Motor neuron (in vitro differentiated cells): Measurements from ENCODE around the gene CIAO3. TPM values are rescaled to one million over a fixed set of nuclear protein-coding genes. Genes with fewer than 3 reads are reported as not detected.

ENCODE experiments used
- ATAC-seq, 8 experiments: fragments of 200-7000 bp; cut with Tn5 transposase; replicated peaks in 6 of 8; 2 replicates each; pipeline ENCODE4 v1.8.0; 2021; ENCODE audit warnings: mild to moderate bottlenecking in 8 of 8, moderate library complexity in 8 of 8
- H3K27ac ChIP-seq, 2 donors: fragments of 250-450 bp; sonication (Bioruptor Pico); 2 replicates each; pipeline ENCODE4 v1.9.0; 2021; ENCODE audit warnings: antibody characterized with exemption in 2 of 2, mild to moderate bottlenecking in 2 of 2, moderate library complexity in 1 of 2
- H3K4me1 ChIP-seq, 2 donors: fragments of 250-450 bp; sonication (Bioruptor Pico); replicated peaks in 1 of 2; 2 replicates each; pipeline ENCODE4 v1.6.1; 2021; ENCODE audit warnings: antibody characterized with exemption in 2 of 2, mild to moderate bottlenecking in 2 of 2, moderate library complexity in 1 of 2
- H3K4me3 ChIP-seq, 5 donors: fragments of 250-450 bp; sonication (Bioruptor Pico); 2 replicates each; pipeline ENCODE4 v1.9.0; 2021; ENCODE audit warnings: antibody characterized with exemption in 5 of 5, mild to moderate bottlenecking in 5 of 5, moderate library complexity in 4 of 5
- WGBS, 10 experiments: fragments of 450-650 bp; shearing (Covaris generic); methylation state at CpG; one replicate each; pipeline ENCODE4 v1.0.0; 2022; 5-methylcytosine and 5-hydroxymethylcytosine counted together
- in situ Hi-C, 9 experiments: fragments of 400-800 bp; cut with MboI; loops; one replicate each; pipeline ENCODE4 v1.15.0; 2021; ENCODE audit warnings: low sequenced_read_pairs in 9 of 9, low pct_unique_long_range_greater_than_20kb in 2 of 9; ENCODE audit not compliant: unreplicated experiment in 9 of 9
- total RNA-seq, 8 experiments: library from RNA; unstranded; fragments of 300-600 nt; gene quantifications; 2 replicates each; pipeline versions ENCODE4 v1.2.3 to v1.2.4, GENCODE V29; 2022

The CIAO3 gene
- total RNA-seq, 8 experiments from 2014 or later: 15.0 to 30.5 (median 24.9) TPM

DNA sequence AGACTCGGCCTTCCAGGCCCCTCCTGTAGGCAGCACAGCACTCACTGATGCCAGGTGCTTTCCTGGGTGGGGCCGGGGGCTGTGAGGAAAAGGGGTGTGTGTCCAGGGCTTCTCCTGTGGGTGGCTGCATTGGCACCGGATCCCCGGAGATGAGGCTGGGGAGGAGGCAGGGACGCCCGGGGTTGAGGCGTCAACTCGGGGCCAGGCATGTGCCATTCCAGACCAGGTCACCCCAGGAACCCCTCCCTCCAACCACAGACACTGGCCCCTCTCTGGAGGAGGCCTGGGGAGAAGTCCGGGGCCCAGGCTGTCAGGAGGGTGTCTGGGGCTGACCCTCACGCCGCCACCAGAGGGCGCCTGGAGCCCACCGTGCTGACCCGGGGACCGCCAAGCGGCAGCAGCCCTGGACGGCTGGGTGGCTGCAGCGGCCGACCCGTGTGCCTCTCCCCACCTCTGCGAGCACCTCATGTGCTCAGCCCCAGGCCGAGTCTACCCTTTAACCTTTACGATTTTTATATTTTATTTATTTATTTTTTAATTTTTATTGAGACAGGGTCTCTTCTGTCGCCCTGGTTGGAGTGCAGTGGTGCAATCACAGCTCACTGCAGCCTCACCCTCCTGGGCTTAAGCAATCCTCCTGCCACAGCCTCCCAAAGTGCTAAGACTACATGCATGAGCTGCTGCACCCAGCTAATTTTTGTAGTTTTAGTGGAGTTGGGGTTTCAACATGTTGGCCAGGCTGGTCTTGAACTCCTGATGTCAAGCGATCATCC lies 29.1 kb downstream of the CIAO3 start:
- in situ Hi-C loops: loop anchor here in 1 of 9 experiments (25.0 kb wide), 1 partner anchor 351 kb away; the partner anchor contains the start of gene SSTR5
- H3K4me1 ChIP-seq: peaks cover 46 to 50% of the 10 kb centered on the region in 2 donors
- WGBS, 10 experiments: 0 to 100% (median 22%) methylated on average over 1 to 12 of the region's 25 CpGs; no CpG with 5 or more reads in 2 of the 10 experiments
- ATAC-seq: peak; percentile 7 to 52 (median 16)
- H3K4me3 ChIP-seq: peak overlapping the region in 1 of 5 donors; percentile 10
- H3K27ac ChIP-seq: peak overlapping the region; percentile 87 to 92

DNA sequence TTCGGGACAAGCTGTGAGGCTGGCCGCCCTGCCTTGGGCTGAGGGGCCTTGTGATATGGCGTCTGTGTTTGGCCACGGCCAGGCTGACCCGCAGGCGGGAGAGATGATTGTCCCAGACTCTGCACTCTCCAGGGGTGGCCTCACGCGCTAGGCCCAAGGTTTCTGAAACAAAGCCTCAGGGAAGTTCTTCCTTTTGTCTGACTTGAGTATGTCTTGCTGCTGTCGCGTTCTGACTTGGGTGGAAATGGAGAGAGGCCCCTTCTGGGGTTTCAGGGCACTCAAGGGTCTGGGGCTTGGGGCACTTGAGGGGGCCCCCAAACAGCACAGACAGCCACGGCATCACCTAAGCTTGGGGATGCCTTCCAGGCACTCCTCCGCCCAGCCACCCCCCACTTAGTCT lies 29.7 kb downstream of the CIAO3 start:
- peaks cover 45 to 52% of the 10 kb centered on the region in 2 donors for H3K4me1 ChIP-seq
- in situ Hi-C loops: loop anchor here in 1 of 9 experiments (25.0 kb wide), 1 partner anchor 351 kb away; the partner anchor contains the start of gene SSTR5

DNA sequence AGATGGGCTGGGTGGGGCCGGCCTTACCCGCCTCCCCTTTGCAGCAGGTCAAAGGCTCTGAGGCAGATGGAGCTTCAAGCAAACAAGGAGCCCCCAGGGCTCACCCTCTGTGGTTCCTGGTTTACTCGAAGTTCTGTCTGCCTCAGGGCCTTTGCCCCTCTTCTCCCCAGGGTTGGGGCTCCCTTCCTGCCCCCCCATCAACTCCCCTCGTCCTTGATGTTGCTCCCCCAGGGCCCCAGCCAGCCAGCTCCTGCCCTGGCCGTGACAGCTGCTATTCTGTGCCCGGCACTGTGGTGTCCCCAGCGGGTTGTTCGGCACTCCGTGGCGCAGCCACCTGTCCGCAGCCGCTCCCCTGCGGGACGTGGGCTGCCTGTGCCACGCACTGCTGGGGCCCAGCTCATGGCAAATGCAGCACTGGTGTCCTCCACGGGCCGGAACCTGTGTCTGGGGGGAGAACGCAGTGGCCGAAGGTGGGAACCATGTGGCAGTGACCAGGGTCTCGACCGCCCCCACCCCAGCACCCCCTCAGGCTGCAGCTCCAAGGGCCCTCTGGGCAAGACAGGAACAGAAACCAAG lies 30.2 kb downstream of the CIAO3 start:
- WGBS, 10 experiments: 14% methylated on average over 3 of the region's 21 CpGs; no CpG with 5 or more reads in 9 of the 10 experiments
- no peak for ATAC-seq
- Histone ChIP-seq H3K4me1 (peaks cover 42 to 53% of the 10 kb centered on the region in 2 donors), H3K4me3 (peak overlapping the region; percentile 27 to 35 (median 28)), H3K27ac (peak overlapping the region; percentile 87 to 92)
- in situ Hi-C loops: loop anchor here in 1 of 9 experiments (25.0 kb wide), 1 partner anchor 352 kb away; the partner anchor contains the start of gene SSTR5

More for the DNA sequence above, 29.7 kb downstream of the CIAO3 start:
- WGBS, 10 experiments: 20 to 72% (median 52%) methylated on average over 2 to 5 of the region's 12 CpGs; no CpG with 5 or more reads in 7 of the 10 experiments
- ATAC-seq: no peak
- H3K4me3 ChIP-seq: peak overlapping the region in 1 of 5 donors; percentile 35
- H3K27ac ChIP-seq: peak overlapping the region; percentile 87 to 92

DNA sequence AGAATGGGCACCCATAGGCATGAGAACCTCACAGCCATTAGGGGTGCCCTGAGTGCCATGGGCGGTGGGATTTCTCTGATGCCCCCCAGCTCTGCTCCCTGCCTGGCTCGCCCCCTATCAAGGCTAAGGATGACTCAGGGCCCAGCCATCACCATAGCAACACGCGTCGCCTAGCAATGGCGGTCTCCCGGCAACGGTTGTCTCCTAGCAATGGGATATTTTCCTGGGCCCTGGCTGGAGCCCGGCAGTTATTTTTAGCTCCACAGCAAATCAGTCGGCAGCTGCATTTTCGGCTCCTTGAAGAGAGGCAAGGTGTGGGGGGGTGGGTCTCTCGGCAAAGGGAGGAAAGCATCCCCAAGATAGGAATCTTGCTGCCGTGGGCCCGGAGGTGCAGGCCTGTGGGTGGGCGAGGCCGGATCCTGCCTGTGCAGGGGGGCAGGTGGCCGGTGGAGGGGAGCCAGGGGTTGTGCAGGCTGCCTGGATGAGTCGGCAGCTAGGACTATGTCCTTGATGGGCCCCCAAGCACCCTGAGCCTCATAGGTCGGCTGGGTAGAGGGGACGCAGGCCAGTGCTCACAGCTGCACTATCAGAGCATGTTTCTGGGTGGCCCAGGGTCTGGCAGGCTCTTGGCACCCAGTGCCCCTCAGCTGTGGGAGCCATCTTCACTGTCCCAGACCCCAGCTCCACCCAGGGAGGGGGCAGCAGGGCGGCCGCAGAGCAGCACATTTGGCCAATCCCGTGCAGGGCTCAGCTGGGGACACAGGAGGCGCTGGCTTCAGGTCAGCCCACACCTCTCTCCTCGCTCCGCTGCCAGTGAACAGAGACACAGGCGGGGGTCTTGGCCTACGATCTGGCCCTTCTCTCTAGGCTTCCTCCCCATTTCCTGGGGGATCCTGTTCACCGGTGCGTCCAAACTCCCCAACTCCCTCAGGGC lies 31.0 kb downstream of the CIAO3 start:
- ATAC-seq: peak; percentile 28 to 71 (median 58)
- 0 to 50% (median 4%) methylated on average over 1 to 5 of the region's 30 CpGs; no CpG with 5 or more reads in 4 of the 10 experiments for WGBS, 10 experiments
- Histone ChIP-seq H3K4me1 (peaks cover 42 to 53% of the 10 kb centered on the region in 2 donors), H3K4me3 (peak overlapping the region; percentile 27 to 35 (median 28)), H3K27ac (peak overlapping the region; percentile 87 to 92)
- in situ Hi-C loops: loop anchor here in 1 of 9 experiments (25.0 kb wide), 1 partner anchor 352 kb away; the partner anchor contains the start of gene SSTR5

DNA sequence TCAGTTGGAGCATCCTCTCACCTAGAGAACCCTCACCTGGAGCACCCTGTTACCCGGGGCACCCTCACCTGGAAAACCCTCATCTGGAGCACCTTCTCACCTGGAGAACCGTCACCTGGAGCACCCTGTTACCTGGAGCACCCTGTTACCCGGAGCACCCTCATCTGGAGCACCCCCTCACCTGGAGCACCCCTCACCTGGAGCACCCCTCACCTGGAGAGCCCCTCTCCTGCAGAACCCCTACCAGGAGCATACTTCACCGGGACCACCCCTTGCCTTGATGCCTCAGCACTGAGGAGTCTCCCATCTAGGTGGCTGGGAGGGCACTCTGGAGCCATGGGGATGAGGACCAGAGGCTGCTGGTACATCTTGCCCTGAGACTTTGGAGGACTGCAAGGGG lies 31.8 kb downstream of the CIAO3 start:
- in situ Hi-C loops: loop anchor here in 1 of 9 experiments (25.0 kb wide), 1 partner anchor 353 kb away; the partner anchor contains the start of gene SSTR5
- WGBS, 10 experiments: no CpG with 5 or more reads among the region's 4 CpGs
- ATAC-seq: peak in 1 of 8 experiments; percentile 0
- peak overlapping the region; percentile 87 to 92 for H3K27ac ChIP-seq
- no peak overlapping the region for H3K4me3 ChIP-seq
- peaks cover 48 to 54% of the 10 kb centered on the region in 2 donors for H3K4me1 ChIP-seq

DNA sequence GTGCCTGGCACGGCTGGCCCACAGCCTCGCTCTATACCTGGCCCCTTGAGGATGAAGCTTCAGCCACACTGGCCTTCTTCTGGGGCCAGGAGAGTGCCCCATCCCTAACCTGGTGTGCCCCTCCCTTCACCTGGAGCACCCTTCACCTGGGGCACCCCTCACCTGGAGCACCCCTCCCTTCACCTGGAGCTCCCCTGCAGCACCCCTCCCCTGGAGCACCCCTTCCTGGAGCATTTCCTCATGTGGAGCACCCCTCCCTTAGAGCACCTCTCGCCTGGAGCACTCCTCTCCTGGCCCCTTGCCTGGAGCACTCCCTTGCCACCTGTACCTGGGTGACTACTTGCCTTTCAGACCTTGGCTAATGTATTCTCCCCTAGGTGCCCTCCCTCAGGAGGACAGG lies 32.8 kb downstream of the CIAO3 start:
- no peak overlapping the region for H3K27ac ChIP-seq
- no peak for ATAC-seq
- no CpG with 5 or more reads among the region's 3 CpGs for WGBS, 10 experiments
- in situ Hi-C loops: loop anchor here in 1 of 9 experiments (25.0 kb wide), 1 partner anchor 354 kb away; the partner anchor contains the start of gene SSTR5
- peaks cover 52 to 60% of the 10 kb centered on the region in 2 donors for H3K4me1 ChIP-seq
- H3K4me3 ChIP-seq: no peak overlapping the region

DNA sequence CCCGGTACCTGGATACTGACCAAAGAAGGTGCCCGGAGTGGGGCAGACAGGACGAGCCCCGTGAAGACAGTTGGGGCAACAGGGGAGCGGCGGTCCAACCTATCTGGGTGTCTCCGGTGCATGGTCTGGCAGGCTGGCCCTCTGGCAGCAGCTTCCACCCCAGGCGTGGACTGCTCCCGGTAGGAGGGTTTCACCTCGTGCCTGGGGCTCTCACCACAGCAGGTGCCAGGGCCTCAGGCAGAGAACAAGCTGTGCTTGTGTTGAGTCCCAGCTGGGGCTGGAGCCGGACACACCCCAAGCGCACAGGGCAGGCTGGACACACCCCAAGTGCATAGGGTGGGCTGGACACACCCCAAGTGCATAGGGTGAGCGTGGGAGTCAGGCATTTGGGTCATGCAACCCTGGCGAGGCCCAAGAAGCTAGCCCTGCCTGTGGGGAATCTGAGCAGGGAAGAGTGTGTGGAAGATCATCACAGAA lies 33.7 kb downstream of the CIAO3 start:
- Histone ChIP-seq H3K4me1 (peaks cover 52 to 59% of the 10 kb centered on the region in 2 donors), H3K4me3 (peak overlapping the region in 1 of 5 donors; percentile 85), H3K27ac (peak overlapping the region; percentile 75 to 87)
- WGBS, 10 experiments: 10 to 43% (median 20%) methylated on average over 1 to 6 of the region's 14 CpGs; no CpG with 5 or more reads in 7 of the 10 experiments
- ATAC-seq: peak in 3 of 8 experiments; percentile 3 to 47 (median 5)
- in situ Hi-C loops: loop anchor here in 1 of 9 experiments (25.0 kb wide), 1 partner anchor 355 kb away; the partner anchor contains the start of gene SSTR5

DNA sequence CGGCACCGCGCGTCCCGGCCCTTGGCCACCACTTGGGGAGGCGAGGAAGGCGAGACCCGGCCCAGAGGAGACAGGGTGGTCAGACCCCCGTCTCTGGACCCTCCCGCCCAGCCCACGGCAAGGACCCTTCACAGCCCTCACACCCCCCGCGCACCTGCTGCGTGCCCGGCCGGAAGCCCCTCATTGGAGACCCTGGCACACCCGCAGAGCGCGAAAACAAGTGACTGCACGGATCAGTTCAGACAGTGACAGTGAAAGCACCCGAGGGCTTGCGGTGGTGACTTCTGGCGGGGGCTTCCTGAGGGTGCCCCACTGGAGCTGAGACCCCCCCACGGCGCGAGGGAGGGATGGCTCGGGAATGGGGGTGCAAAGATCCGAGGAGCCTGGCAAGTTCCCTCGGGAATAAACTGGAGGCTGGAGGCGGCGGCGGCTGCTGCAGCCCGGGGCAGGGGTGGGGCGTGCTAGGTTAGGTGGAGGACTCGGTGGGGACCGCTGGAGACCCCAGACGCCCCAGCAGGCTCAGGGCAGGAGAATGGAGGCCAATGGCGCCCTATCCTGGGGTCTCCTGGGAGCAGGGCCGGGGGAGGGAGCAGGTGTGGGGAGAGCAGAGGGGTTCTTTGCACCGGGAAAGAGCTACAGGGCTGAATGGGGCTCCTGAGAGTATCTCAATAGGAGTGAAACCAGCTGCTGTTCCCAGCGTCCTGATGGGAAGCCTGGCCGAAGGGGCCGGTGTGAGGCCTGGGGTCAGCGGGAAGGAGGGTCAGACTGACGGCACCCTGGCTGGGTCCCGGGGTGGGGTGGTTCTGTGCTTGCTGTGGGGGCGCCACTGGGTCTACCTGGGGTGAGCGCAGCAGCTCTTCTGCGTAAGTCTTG lies 34.4 kb downstream of the CIAO3 start:
- H3K4me1 ChIP-seq: peaks cover 45 to 56% of the 10 kb centered on the region in 2 donors
- in situ Hi-C loops: loop anchor here in 1 of 9 experiments (25.0 kb wide), 1 partner anchor 356 kb away; the partner anchor contains the start of gene SSTR5
- ATAC-seq: peak in 6 of 8 experiments; percentile 2 to 19 (median 5)
- 0 to 83% (median 60%) methylated on average over 1 to 2 of the region's 49 CpGs; no CpG with 5 or more reads in 7 of the 10 experiments for WGBS, 10 experiments
- H3K27ac ChIP-seq: peak overlapping the region; percentile 75 to 87
- H3K4me3 ChIP-seq: peak overlapping the region; percentile 55 to 96 (median 85)

DNA sequence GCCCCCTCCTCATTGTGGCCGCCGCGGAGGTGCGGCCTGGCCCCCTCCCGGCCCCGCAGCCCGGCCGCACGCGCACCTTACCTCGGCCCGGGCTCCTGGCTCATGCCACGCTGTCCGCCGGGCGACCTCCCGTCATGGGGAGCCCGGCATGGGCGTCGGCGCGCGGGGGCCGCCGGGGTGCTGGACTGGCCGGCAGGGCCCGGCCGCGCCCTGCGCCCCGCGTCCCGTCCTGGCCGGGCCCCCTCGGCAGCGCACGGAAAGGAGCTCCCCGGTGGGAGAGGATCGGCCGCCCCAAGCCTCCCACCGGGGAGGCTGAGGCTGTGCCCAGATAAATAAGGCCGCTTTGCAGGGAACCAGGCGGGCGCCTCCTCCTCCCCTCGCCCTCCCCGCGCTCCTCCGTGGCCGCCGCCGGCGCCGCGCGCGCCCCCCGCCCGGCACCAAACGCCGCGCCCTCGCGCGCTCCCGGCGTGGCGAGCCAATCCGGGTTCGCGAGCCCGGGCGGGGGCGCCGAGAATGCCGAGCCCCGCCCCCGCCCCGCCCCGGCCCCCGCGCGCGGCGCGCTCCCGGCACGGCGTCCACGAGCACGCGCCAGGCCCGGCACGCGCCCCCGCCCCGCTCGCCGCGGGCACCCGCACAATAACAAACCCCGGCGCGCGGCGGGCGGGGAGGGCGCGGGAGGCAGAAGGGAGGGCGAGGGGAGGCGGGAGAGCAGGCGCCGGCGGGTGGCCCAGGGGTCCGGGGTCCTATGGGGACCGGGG lies 35.2 kb downstream of the CIAO3 start, which contains the start of gene FBXL16:
Gene FBXL16, minus strand, starts transcription at position 371 of the 758 bp plus-strand sequence. CDS start 8,396 bp downstream, outside the sequence.
- in situ Hi-C loops: loop anchor here in 1 of 9 experiments (25.0 kb wide), 1 partner anchor 357 kb away; the partner anchor contains the start of gene SSTR5
- no CpG with 5 or more reads among the region's 115 CpGs for WGBS, 10 experiments
- Histone ChIP-seq H3K4me3 (peak within 1 kb of the TSS; percentile 55 to 96 (median 85)), H3K4me1 (peaks cover 44 to 55% of the 10 kb centered on the region in 2 donors), H3K27ac (peak within 1 kb of the TSS; percentile 87 to 89)
- peak; percentile 10 to 54 (median 46) for ATAC-seq

DNA sequence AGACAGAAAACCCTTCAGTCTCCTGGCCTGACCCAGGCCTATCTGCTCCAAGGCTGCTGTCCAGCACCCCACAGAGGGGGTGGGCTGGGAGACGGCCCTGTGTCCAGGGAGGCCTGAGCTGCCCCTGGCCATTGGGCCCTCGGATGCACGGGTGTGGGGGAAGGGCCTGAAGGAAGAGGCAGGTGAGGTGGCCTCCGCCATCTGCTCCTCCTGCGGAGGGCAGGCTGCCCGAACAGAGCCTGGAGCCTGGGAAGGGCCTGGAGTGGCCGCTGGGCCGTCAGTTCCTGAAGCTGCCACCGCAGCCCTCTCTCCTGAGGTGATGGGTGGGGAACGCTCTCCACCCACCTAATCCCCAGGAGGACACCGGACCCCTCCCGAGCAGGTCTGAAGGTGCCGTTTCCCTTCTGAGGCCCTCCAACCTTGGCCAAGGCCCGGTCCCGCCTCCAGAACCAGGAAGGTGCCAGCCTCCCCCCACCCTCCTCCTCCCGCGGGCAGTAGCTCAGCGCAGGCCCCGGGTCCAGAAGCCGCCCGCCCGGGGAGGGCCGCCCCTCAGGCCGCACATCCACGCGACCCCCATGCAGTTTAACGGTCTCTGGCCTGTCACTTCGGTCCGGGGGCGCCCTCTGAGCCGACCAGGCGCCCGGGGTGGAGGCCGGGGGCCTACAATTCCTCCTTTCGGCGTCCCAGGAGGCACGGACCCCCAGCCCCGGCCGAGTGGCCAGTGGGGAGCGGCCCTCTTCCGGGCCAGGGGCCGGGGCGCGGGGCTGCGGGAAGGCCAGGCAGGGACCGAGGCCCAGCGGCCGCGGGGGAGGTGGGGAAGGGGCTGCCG lies 36.0 kb downstream of the CIAO3 start:
- Histone ChIP-seq H3K4me3 (peak overlapping the region; percentile 55 to 96 (median 85)), H3K4me1 (peaks cover 42 to 52% of the 10 kb centered on the region in 2 donors), H3K27ac (peak overlapping the region; percentile 87 to 89)
- ATAC-seq: no peak
- in situ Hi-C loops: loop anchor here in 1 of 9 experiments (25.0 kb wide), 1 partner anchor 358 kb away; the partner anchor contains the start of gene SSTR5
- WGBS, 10 experiments: 17 to 43% (median 39%) methylated on average over 2 to 7 of the region's 50 CpGs; no CpG with 5 or more reads in 7 of the 10 experiments
